HepG2 (cell line): ENCODE measurements around the gene FXR2. TPM values are rescaled to one million over a fixed set of nuclear protein-coding genes. Genes with fewer than 3 reads are reported as not detected.

Source experiments
- CENPX ChIP-seq: sonication (generic); formaldehyde crosslinking; IDR thresholded peaks from 2 replicates; pipeline ENCODE4 v1.9.0; 2021; ENCODE audit warnings: mild to moderate bottlenecking, missing genetic modification reagents, moderate library complexity
- ELF4 ChIP-seq: sonication (generic); formaldehyde crosslinking; IDR thresholded peaks from 2 replicates; pipeline ENCODE4 v1.5.0; 2020; ENCODE audit warnings: missing genetic modification reagents, mild to moderate bottlenecking, moderate library complexity, borderline replicate concordance
- PCBP1 ChIP-seq: fragments of 200-400 bp; formaldehyde crosslinking; IDR thresholded peaks from 2 replicates; pipeline ENCODE4 v1.6.1; 2017; ENCODE audit warnings: mild to moderate bottlenecking, low read depth, low read length, borderline replicate concordance
- SNAI1 ChIP-seq: sonication (generic); formaldehyde crosslinking; IDR thresholded peaks from 2 replicates; pipeline ENCODE4 v1.5.0; 2020; ENCODE audit warnings: mild to moderate bottlenecking, missing genetic modification reagents, borderline replicate concordance
- TBL1XR1 ChIP-seq: fragments of 150-350 bp; IDR thresholded peaks from 2 replicates; pipeline ENCODE4 v1.6.1; 2014; ENCODE audit warnings: borderline replicate concordance, low read length; ENCODE audit not compliant: partially characterized antibody
- TEAD3 ChIP-seq: optimal IDR thresholded peaks from 2 replicates; pipeline ENCODE3; 2016; ENCODE audit warnings: borderline replicate concordance
- ZFP37 ChIP-seq: sonication (generic); formaldehyde crosslinking; IDR thresholded peaks from 2 replicates; pipeline ENCODE4 v1.4.0; 2020; ENCODE audit warnings: missing genetic modification reagents, borderline replicate concordance
- ZNF563 ChIP-seq: sonication (generic); formaldehyde crosslinking; IDR thresholded peaks from 2 replicates; pipeline ENCODE4 v1.8.0; 2022; ENCODE audit warnings: mild to moderate bottlenecking, moderate library complexity, missing genetic modification reagents
- polyA plus RNA-seq, 8 experiments: library from polyadenylated mRNA; depleted of rRNA in 3 of 8; stranded (reverse) in 7 of 8; unstranded in 1 of 8; fragments of >200 nt; fragmentation: Illumina TruSeq in 4 of 8; extraction: Trizol in 4 of 8; gene quantifications; 2 replicates each; pipeline versions ENCODE4 v1.2.1 to v1.2.3, GENCODE V29; 2011 to 2016; ENCODE audit warnings: low read depth in 4 of 8, missing spikeins in 1 of 8, mixed read lengths in 1 of 8; ENCODE audit not compliant: insufficient read depth in 1 of 8
- total RNA-seq, 5 experiments: library from RNA; depleted of rRNA; stranded (reverse); fragments of >200 nt; fragmentation: Illumina TruSeq; extraction: Trizol; gene quantifications; 2 replicates each; pipeline ENCODE4 v1.2.3, GENCODE V29; 2016; ENCODE audit warnings: low read depth in 1 of 5
- TF ChIP-seq, protein P1 (sequence below): sonication (generic); formaldehyde crosslinking; IDR thresholded peaks from 2 replicates; pipeline ENCODE4 v1.5.1; 2020; ENCODE audit warnings: mild to moderate bottlenecking, missing genetic modification reagents, borderline replicate concordance
- TF ChIP-seq, protein P2 (sequence below): IDR thresholded peaks from 2 replicates; pipeline ENCODE4 v1.6.1; 2016; ENCODE audit warnings: low read depth, missing genetic modification reagents, missing compliant biosample characterization
- TF ChIP-seq, protein P3 (sequence below): sonication (generic); formaldehyde crosslinking; IDR thresholded peaks from 2 replicates; pipeline ENCODE4 v1.4.0; 2020; ENCODE audit warnings: low read depth, missing genetic modification reagents

The FXR2 gene
- total and polyA plus RNA-seq, 2 of the 13 experiments (the other 11 are each of a cell fraction or from before 2014, with no cell fraction given): 20.9 to 24.4 TPM

DNA sequence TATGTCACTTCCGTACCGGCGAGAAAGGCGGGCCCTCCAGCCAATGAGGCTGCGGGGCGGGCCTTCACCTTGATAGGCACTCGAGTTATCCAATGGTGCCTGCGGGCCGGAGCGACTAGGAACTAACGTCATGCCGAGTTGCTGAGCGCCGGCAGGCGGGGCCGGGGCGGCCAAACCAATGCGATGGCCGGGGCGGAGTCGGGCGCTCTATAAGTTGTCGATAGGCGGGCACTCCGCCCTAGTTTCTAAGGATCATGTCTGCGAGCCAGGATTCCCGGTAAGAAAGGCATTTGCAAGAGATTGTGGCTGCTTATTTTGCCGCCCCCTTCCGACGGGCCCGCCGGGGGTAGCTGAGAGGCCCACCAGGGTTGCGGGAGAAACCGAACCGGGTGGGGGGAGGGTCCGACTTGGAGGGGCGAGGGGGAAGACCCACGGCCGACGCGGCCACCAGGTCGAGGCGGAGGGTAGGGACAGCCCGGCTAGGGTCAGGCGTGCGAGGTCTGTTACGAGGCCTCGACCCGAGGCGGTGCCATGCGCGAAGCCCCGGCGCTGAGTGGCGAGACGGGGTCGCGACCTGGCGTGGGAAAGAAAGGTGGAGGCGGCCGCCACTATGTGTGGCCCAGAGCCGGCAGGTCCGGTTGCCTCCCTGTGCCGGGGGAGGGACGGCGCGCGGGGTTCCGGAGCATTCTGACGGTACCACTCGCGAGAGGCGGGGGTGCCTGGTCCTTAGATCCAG lies 41.9 kb downstream of the FXR2 start (continued):
- TF ChIP-seq, protein P1, sequence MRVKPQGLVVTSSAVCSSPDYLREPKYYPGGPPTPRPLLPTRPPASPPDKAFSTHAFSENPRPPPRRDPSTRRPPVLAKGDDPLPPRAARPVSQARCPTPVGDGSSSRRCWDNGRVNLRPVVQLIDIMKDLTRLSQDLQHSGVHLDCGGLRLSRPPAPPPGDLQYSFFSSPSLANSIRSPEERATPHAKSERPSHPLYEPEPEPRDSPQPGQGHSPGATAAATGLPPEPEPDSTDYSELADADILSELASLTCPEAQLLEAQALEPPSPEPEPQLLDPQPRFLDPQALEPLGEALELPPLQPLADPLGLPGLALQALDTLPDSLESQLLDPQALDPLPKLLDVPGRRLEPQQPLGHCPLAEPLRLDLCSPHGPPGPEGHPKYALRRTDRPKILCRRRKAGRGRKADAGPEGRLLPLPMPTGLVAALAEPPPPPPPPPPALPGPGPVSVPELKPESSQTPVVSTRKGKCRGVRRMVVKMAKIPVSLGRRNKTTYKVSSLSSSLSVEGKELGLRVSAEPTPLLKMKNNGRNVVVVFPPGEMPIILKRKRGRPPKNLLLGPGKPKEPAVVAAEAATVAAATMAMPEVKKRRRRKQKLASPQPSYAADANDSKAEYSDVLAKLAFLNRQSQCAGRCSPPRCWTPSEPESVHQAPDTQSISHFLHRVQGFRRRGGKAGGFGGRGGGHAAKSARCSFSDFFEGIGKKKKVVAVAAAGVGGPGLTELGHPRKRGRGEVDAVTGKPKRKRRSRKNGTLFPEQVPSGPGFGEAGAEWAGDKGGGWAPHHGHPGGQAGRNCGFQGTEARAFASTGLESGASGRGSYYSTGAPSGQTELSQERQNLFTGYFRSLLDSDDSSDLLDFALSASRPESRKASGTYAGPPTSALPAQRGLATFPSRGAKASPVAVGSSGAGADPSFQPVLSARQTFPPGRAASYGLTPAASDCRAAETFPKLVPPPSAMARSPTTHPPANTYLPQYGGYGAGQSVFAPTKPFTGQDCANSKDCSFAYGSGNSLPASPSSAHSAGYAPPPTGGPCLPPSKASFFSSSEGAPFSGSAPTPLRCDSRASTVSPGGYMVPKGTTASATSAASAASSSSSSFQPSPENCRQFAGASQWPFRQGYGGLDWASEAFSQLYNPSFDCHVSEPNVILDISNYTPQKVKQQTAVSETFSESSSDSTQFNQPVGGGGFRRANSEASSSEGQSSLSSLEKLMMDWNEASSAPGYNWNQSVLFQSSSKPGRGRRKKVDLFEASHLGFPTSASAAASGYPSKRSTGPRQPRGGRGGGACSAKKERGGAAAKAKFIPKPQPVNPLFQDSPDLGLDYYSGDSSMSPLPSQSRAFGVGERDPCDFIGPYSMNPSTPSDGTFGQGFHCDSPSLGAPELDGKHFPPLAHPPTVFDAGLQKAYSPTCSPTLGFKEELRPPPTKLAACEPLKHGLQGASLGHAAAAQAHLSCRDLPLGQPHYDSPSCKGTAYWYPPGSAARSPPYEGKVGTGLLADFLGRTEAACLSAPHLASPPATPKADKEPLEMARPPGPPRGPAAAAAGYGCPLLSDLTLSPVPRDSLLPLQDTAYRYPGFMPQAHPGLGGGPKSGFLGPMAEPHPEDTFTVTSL (CRISPR knock-in tag): no peak
- TF ChIP-seq ZNF563 (CRISPR knock-in tag) (no peak), ZFP37 (peak; percentile 16; the same call in 1 of the 2 replicates), CENPX (CRISPR knock-in tag) (no peak), ELF4 (CRISPR knock-in tag) (peak; percentile 99), TEAD3 (no peak), PCBP1 (peak; percentile 90), TBL1XR1 (peak; percentile 61), SNAI1 (peak; percentile 84; the same call in 1 of the 2 replicates)
- TF ChIP-seq, protein P2, sequence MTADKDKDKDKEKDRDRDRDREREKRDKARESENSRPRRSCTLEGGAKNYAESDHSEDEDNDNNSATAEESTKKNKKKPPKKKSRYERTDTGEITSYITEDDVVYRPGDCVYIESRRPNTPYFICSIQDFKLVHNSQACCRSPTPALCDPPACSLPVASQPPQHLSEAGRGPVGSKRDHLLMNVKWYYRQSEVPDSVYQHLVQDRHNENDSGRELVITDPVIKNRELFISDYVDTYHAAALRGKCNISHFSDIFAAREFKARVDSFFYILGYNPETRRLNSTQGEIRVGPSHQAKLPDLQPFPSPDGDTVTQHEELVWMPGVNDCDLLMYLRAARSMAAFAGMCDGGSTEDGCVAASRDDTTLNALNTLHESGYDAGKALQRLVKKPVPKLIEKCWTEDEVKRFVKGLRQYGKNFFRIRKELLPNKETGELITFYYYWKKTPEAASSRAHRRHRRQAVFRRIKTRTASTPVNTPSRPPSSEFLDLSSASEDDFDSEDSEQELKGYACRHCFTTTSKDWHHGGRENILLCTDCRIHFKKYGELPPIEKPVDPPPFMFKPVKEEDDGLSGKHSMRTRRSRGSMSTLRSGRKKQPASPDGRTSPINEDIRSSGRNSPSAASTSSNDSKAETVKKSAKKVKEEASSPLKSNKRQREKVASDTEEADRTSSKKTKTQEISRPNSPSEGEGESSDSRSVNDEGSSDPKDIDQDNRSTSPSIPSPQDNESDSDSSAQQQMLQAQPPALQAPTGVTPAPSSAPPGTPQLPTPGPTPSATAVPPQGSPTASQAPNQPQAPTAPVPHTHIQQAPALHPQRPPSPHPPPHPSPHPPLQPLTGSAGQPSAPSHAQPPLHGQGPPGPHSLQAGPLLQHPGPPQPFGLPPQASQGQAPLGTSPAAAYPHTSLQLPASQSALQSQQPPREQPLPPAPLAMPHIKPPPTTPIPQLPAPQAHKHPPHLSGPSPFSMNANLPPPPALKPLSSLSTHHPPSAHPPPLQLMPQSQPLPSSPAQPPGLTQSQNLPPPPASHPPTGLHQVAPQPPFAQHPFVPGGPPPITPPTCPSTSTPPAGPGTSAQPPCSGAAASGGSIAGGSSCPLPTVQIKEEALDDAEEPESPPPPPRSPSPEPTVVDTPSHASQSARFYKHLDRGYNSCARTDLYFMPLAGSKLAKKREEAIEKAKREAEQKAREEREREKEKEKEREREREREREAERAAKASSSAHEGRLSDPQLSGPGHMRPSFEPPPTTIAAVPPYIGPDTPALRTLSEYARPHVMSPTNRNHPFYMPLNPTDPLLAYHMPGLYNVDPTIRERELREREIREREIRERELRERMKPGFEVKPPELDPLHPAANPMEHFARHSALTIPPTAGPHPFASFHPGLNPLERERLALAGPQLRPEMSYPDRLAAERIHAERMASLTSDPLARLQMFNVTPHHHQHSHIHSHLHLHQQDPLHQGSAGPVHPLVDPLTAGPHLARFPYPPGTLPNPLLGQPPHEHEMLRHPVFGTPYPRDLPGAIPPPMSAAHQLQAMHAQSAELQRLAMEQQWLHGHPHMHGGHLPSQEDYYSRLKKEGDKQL: no peak
- TF ChIP-seq, protein P3, sequence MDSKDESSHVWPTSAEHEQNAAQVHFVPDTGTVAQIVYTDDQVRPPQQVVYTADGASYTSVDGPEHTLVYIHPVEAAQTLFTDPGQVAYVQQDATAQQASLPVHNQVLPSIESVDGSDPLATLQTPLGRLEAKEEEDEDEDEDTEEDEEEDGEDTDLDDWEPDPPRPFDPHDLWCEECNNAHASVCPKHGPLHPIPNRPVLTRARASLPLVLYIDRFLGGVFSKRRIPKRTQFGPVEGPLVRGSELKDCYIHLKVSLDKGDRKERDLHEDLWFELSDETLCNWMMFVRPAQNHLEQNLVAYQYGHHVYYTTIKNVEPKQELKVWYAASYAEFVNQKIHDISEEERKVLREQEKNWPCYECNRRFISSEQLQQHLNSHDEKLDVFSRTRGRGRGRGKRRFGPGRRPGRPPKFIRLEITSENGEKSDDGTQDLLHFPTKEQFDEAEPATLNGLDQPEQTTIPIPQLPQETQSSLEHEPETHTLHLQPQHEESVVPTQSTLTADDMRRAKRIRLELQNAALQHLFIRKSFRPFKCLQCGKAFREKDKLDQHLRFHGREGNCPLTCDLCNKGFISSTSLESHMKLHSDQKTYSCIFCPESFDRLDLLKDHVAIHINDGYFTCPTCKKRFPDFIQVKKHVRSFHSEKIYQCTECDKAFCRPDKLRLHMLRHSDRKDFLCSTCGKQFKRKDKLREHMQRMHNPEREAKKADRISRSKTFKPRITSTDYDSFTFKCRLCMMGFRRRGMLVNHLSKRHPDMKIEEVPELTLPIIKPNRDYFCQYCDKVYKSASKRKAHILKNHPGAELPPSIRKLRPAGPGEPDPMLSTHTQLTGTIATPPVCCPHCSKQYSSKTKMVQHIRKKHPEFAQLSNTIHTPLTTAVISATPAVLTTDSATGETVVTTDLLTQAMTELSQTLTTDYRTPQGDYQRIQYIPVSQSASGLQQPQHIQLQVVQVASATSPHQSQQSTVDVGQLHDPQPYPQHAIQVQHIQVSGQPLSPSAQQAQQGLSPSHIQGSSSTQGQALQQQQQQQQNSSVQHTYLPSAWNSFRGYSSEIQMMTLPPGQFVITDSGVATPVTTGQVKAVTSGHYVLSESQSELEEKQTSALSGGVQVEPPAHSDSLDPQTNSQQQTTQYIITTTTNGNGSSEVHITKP: no peak; the same call in 1 of the 2 replicates
